PC-3 (cell line): ENCODE measurements around the gene TMCO6. TPM values are rescaled to one million over a fixed set of nuclear protein-coding genes. Genes with fewer than 3 reads are reported as not detected.

ENCODE experiments used
- ATAC-seq: fragments of 200-7000 bp; cut with Tn5 transposase; 2 replicates; pipeline ENCODE4 v1.9.1; 2020; ENCODE audit warnings: mild to moderate bottlenecking, moderate library complexity
- BruUV-seq: library from RNA; stranded (reverse); fragments of 400-500 nt; replicated peaks from 2 replicates; lab custom pipeline; 2021; lab: Mats Ljungman, UMichigan
- CTCF ChIA-PET: fragments of 300-600 bp; sonication (Branson Sonifier 250); formaldehyde crosslinking; loops from one replicate; lab custom pipeline; 2022; ENCODE audit warnings: antibody characterized with exemption; lab: Charles Lee
- POLR2A ChIA-PET: fragments of 300-600 bp; sonication (Branson Sonifier 250); formaldehyde crosslinking; loops from one replicate; lab custom pipeline; 2022; ENCODE audit warnings: antibody characterized with exemption; ENCODE audit not compliant: unreplicated experiment; lab: Charles Lee
- DNase-seq: peaks from one replicate; pipeline ENCODE4 v3.0.0-alpha.2; 2015
- H2AFZ ChIP-seq: fragments of 300-600 bp; sonication (generic); 2 replicates; pipeline ENCODE4 v1.6.0; 2016; ENCODE audit warnings: antibody characterized with exemption, low read length
- H3F3A ChIP-seq: fragments of 300-600 bp; sonication (generic); one replicate; pipeline ENCODE4 v1.6.0; 2017; ENCODE audit warnings: antibody characterized with exemption, low read length, control low read depth, mild to moderate bottlenecking; ENCODE audit not compliant: unreplicated experiment
- H3K27ac ChIP-seq: fragments of 300-600 bp; sonication (generic); 2 replicates; pipeline ENCODE4 v1.5.1; 2016; ENCODE audit warnings: mild to moderate bottlenecking, low read length
- H3K27me3 ChIP-seq: fragments of 300-600 bp; sonication (generic); 2 replicates; pipeline ENCODE4 v1.6.1; 2016; ENCODE audit warnings: low read length, mixed read lengths
- H3K36me3 ChIP-seq: fragments of 300-600 bp; sonication (generic); 2 replicates; pipeline ENCODE4 v1.6.1; 2016; ENCODE audit warnings: low read depth, mixed run types, low read length, mixed read lengths
- H3K4me1 ChIP-seq: fragments of 300-600 bp; sonication (generic); 2 replicates; pipeline ENCODE4 v1.5.1; 2016; ENCODE audit warnings: low read length; ENCODE audit not compliant: insufficient read depth
- H3K4me2 ChIP-seq: fragments of 300-600 bp; sonication (generic); 2 replicates; pipeline ENCODE4 v1.6.0; 2016; ENCODE audit warnings: low read length
- H3K4me3 ChIP-seq: fragments of 300-600 bp; sonication (generic); 2 replicates; pipeline ENCODE4 v1.5.1; 2016; ENCODE audit warnings: mild to moderate bottlenecking, low read length, mixed read lengths
- H3K79me2 ChIP-seq: fragments of 300-600 bp; sonication (generic); 2 replicates; pipeline ENCODE4 v1.6.1; 2017; ENCODE audit warnings: low read length, mixed read lengths
- H3K9ac ChIP-seq: fragments of 300-600 bp; sonication (generic); 2 replicates; pipeline ENCODE4 v1.6.0; 2016; ENCODE audit warnings: mild to moderate bottlenecking, low read length
- H3K9me2 ChIP-seq: fragments of 300-600 bp; sonication (generic); replicated peaks from 2 replicates; pipeline ENCODE4 v1.6.1; 2016; ENCODE audit warnings: mixed run types, low read length, mixed read lengths
- H3K9me3 ChIP-seq: fragments of 300-600 bp; sonication (generic); 2 replicates; pipeline ENCODE4 v1.6.1; 2016; ENCODE audit warnings: low read length, mixed read lengths
- H4K20me1 ChIP-seq: fragments of 300-600 bp; sonication (generic); 2 replicates; pipeline ENCODE4 v1.6.1; 2016; ENCODE audit warnings: low read length, mixed read lengths
- CTCF ChIP-seq: fragments of 300-600 bp; sonication (generic); conservative IDR thresholded peaks from 2 replicates; pipeline ENCODE4 v1.5.1; 2017; ENCODE audit warnings: antibody characterized with exemption, low read depth, mild to moderate bottlenecking, low read length
- EZH2 ChIP-seq: fragments of 300-600 bp; sonication (generic); IDR thresholded peaks from one replicate; pipeline ENCODE4 v1.6.1; 2017; ENCODE audit warnings: antibody characterized with exemption, mild to moderate bottlenecking, low read length; ENCODE audit not compliant: unreplicated experiment
- EZH2phosphoT487 ChIP-seq: fragments of 300-600 bp; sonication (generic); IDR thresholded peaks from 2 replicates; pipeline ENCODE4 v1.6.1; 2018; ENCODE audit warnings: mild to moderate bottlenecking, antibody characterized with exemption, low read length, borderline replicate concordance
- intact Hi-C: fragments of 100-400 bp; cut with micrococcal nuclease; formaldehyde crosslinking; loops from 2 replicates; pipeline ENCODE4 v1.9.0; 2023
- microRNA-seq: library from miRNA; unstranded; fragments of <30 nt; microRNA quantifications from one replicate; pipeline ENCODE4 v1.1.0, GENCODE V29; 2020; ENCODE audit not compliant: unreplicated experiment
- total RNA-seq: library from RNA; depleted of rRNA; stranded (reverse); fragments of >200 nt; gene quantifications from 2 replicates; pipeline ENCODE4 v1.2.3, GENCODE V29; 2014; rRNA removed

TMCO6 gene
- total RNA-seq, 1 experiment from 2014 or later, result 16.5 TPM

GRCh38 chr5:140690941-140691924 lies 52.0 kb downstream of the TMCO6 start, which contains the start of the genes HARS1 and HARS2:
TSS of gene HARS1 (minus strand) at chr5:140691370. CDS start at chr5:140691304, 66 bp downstream.
TSS of gene HARS2 (plus strand) at chr5:140691455. CDS start at chr5:140691649, 194 bp downstream.
- CTCF ChIA-PET, result interaction anchor here (0.5 to 0.7 kb wide), 2 partner anchors 31 to 144 kb away, joined by 3 read pairs; partner anchors contain the start of gene EIF4EBP3
- peak within 1 kb of the TSS; percentile 85 for H3K4me2 ChIP-seq
- POLR2A ChIA-PET, result interaction anchor here (0.5 to 0.9 kb wide), 7 partner anchors 9 to 346 kb away, joined by 4 to 8 read pairs (median 4); partner anchors contain the start of gene ZMAT2
- H3K4me3 ChIP-seq, result peak within 1 kb of the TSS; percentile 92
- peak within 1 kb of the TSS; percentile 82 for H2AFZ ChIP-seq
- peak; percentile 94 for ATAC-seq
- H3K36me3 ChIP-seq, result peaks cover 10% of the 10 kb centered on the region; the same call in 1 of the 2 replicates
- no peaks in the 10 kb centered on the region for H3K27me3 ChIP-seq
- DNase-seq, result peak; percentile 94
- intact Hi-C loops, result loop anchor here (1.0 kb wide), 3 partner anchors 27 to 44 kb away; partner anchors contain the start of genes IK, NDUFA2 and WDR55
- no peaks in the 10 kb centered on the region for H3K9me2 ChIP-seq
- H3K9ac ChIP-seq, result peak within 1 kb of the TSS; percentile 96
- H3F3A ChIP-seq, result no peaks in the 10 kb centered on the region
- H3K27ac ChIP-seq, result peak within 1 kb of the TSS; percentile 71
- TF ChIP-seq CTCF (no peak), EZH2phosphoT487 (no peak), EZH2 (no peak)
- H3K4me1 ChIP-seq, result peaks cover 7% of the 10 kb centered on the region; the same call in 1 of the 2 replicates
- BruUV-seq, result no TSS peak
- H4K20me1 ChIP-seq, result no peaks in the 10 kb centered on the region
- no peaks in the 10 kb centered on the region for H3K9me3 ChIP-seq
- peaks cover 62% of the 10 kb centered on the region for H3K79me2 ChIP-seq

GRCh38 chr5:140694276-140694675 lies 55.0 kb downstream of the TMCO6 start:
- Histone ChIP-seq H3K4me1 (peaks cover 7% of the 10 kb centered on the region; the same call in 1 of the 2 replicates), H3K27ac (no peak overlapping the region), H3K79me2 (peaks cover 50% of the 10 kb centered on the region), H3K4me3 (no peak overlapping the region), H4K20me1 (no peaks in the 10 kb centered on the region), H3K27me3 (no peaks in the 10 kb centered on the region), H3K9me2 (no peaks in the 10 kb centered on the region), H3F3A (no peaks in the 10 kb centered on the region), H3K9ac (no peak overlapping the region), H2AFZ (no peak overlapping the region), H3K36me3 (peaks cover 30% of the 10 kb centered on the region), H3K9me3 (no peaks in the 10 kb centered on the region), H3K4me2 (no peak overlapping the region)
- TF ChIP-seq EZH2 (no peak), EZH2phosphoT487 (no peak), CTCF (no peak)
- ChIA-PET CTCF (no interaction called here), POLR2A (no interaction called here)
- no TSS peak for BruUV-seq
- intact Hi-C loops, result no loop called here
- DNase-seq (no peak), ATAC-seq (no peak)

Small RNAs within 50 kb of the gene (microRNA-seq; reads per million reads assigned to microRNA genes)
- not detected for gene MIR3655

Other genes starting within 250 kb of the TMCO6 start
- gene ANKHD1, start 237.6 kb upstream of the TMCO6 start, total RNA-seq, result 64.6 and 81.1 TPM in 2 replicates
- gene EIF4EBP3, start 91.8 kb upstream of the TMCO6 start, total RNA-seq, result not detected in 2 replicates
- gene SRA1, start 82.0 kb upstream of the TMCO6 start, total RNA-seq, result 48.6 and 55.8 TPM in 2 replicates
- gene APBB3, start 74.9 kb upstream of the TMCO6 start, total RNA-seq, result 11.4 and 13.6 TPM in 2 replicates
- gene SLC35A4, start 74.6 kb upstream of the TMCO6 start, total RNA-seq, result 25.0 and 29.1 TPM in 2 replicates
- gene CD14, start 6.3 kb upstream of the TMCO6 start, total RNA-seq, result not detected in 2 replicates
- 84.5 and 108 TPM in 2 replicates for gene NDUFA2, start 8.2 kb downstream of the TMCO6 start, total RNA-seq
- gene IK, start 8.4 kb downstream of the TMCO6 start, total RNA-seq, result 87.5 and 117 TPM in 2 replicates
- gene WDR55, start 25.5 kb downstream of the TMCO6 start, total RNA-seq, result 21.2 and 27.2 TPM in 2 replicates
- 0.75 and 1.1 TPM in 2 replicates for gene DND1, start 34.1 kb downstream of the TMCO6 start, total RNA-seq
- 76.1 and 87.1 TPM in 2 replicates for gene HARS1, start 51.9 kb downstream of the TMCO6 start, total RNA-seq
- 23.3 and 29.7 TPM in 2 replicates for gene HARS2, start 52.0 kb downstream of the TMCO6 start, total RNA-seq
- gene ZMAT2, start 61.0 kb downstream of the TMCO6 start, total RNA-seq, result 28.2 and 36.8 TPM in 2 replicates
- gene PCDHA1, start 146.7 kb downstream of the TMCO6 start, total RNA-seq, result not detected in 2 replicates
- gene PCDHA2, start 155.4 kb downstream of the TMCO6 start, total RNA-seq, result not detected in 2 replicates
- not detected in 2 replicates for gene PCDHA3, start 161.6 kb downstream of the TMCO6 start, total RNA-seq
- gene PCDHA4, start 167.6 kb downstream of the TMCO6 start, total RNA-seq, result 1.5 and 1.6 TPM in 2 replicates
- 1.3 and 1.5 TPM in 2 replicates for gene PCDHA5, start 182.2 kb downstream of the TMCO6 start, total RNA-seq
- 0.22 and 0.35 TPM in 2 replicates for gene PCDHA6, start 188.5 kb downstream of the TMCO6 start, total RNA-seq
- 0.26 and 0.52 TPM in 2 replicates for gene PCDHA7, start 194.8 kb downstream of the TMCO6 start, total RNA-seq
- 0.11 TPM in 1 of 2 replicates, not detected in the other for gene PCDHA8, start 201.7 kb downstream of the TMCO6 start, total RNA-seq
- gene PCDHA9, start 208.9 kb downstream of the TMCO6 start, total RNA-seq, result 0.22 and 0.35 TPM in 2 replicates
- gene PCDHA10, start 216.4 kb downstream of the TMCO6 start, total RNA-seq, result 0.04 and 0.23 TPM in 2 replicates
- 0.33 TPM in 1 of 2 replicates, not detected in the other for gene PCDHA11, start 229.5 kb downstream of the TMCO6 start, total RNA-seq
- gene PCDHA12, start 235.9 kb downstream of the TMCO6 start, total RNA-seq, result 7.0 and 8.2 TPM in 2 replicates
- 3.2 and 6.2 TPM in 2 replicates for gene PCDHA13, start 242.7 kb downstream of the TMCO6 start, total RNA-seq